ENCODE measurements around the gene C2CD4C. TPM values are rescaled to one million over a fixed set of nuclear protein-coding genes. Genes with fewer than 3 reads are reported as not detected.

Gene C2CD4C
- total RNA-seq, 1 experiment from 2014 or later: 7.1 TPM

Other genes starting within 250 kb of the C2CD4C start
- 128 TPM for gene PLPP2, start 117.7 kb downstream of the C2CD4C start, total RNA-seq (2021; ENCODE audit: unreplicated experiment)
- 41.5 TPM for gene MIER2, start 64.4 kb downstream of the C2CD4C start, total RNA-seq (2021; ENCODE audit: unreplicated experiment)
- 2.5 TPM for gene SHC2, start 51.9 kb upstream of the C2CD4C start, total RNA-seq (2021; ENCODE audit: unreplicated experiment)
- 0.57 TPM for gene MADCAM1, start 87.3 kb upstream of the C2CD4C start, total RNA-seq (2021; ENCODE audit: unreplicated experiment)
- 19.1 TPM for gene TPGS1, start 98.3 kb upstream of the C2CD4C start, total RNA-seq (2021; ENCODE audit: unreplicated experiment)
- gene CDC34, start 122.6 kb upstream of the C2CD4C start, total RNA-seq (2021; ENCODE audit: unreplicated experiment): 87.4 TPM
- 0.59 TPM for gene GZMM, start 134.9 kb upstream of the C2CD4C start, total RNA-seq (2021; ENCODE audit: unreplicated experiment)
- 603 TPM for gene BSG, start 163.4 kb upstream of the C2CD4C start, total RNA-seq (2021; ENCODE audit: unreplicated experiment)
- 2.4 TPM for gene HCN2, start 180.7 kb upstream of the C2CD4C start, total RNA-seq (2021; ENCODE audit: unreplicated experiment)
- 138 TPM for gene POLRMT, start 224.4 kb upstream of the C2CD4C start, total RNA-seq (2021; ENCODE audit: unreplicated experiment)
- 1.5 TPM for gene FGF22, start 230.7 kb upstream of the C2CD4C start, total RNA-seq (2021; ENCODE audit: unreplicated experiment)

All from HCT116 (cell line).